GM23338 (cell line): Measurements from ENCODE around the gene IL24. TPM values are rescaled to one million over a fixed set of nuclear protein-coding genes. Genes with fewer than 3 reads are reported as not detected.

Experiments
- ATAC-seq: fragments of 200-7000 bp; cut with Tn5 transposase; 3 replicates; pipeline ENCODE4 v1.9.1; 2020
- DNase-seq: peaks from one replicate; pipeline ENCODE4 v3.0.0-alpha.2; 2015; ENCODE audit warnings: low spot score
- H2AFZ ChIP-seq: fragments of 200-600 bp; sonication (generic); 2 replicates; pipeline ENCODE4 v1.8.0; 2016; ENCODE audit warnings: antibody characterized with exemption, mild to moderate bottlenecking, moderate library complexity
- H3F3A ChIP-seq: fragments of 200-600 bp; sonication (generic); replicated peaks from 2 replicates; pipeline ENCODE4 v1.8.0; 2017; ENCODE audit warnings: antibody characterized with exemption, mixed run types, low read depth
- H3K27ac ChIP-seq: fragments of 200-600 bp; sonication (generic); 2 replicates; pipeline ENCODE4 v1.6.1; 2016; ENCODE audit warnings: low read depth
- H3K27me3 ChIP-seq: fragments of 200-600 bp; sonication (generic); 2 replicates; pipeline ENCODE4 v1.8.0; 2016; ENCODE audit warnings: mild to moderate bottlenecking, mixed run types, moderate library complexity; ENCODE audit not compliant: insufficient read depth
- H3K36me3 ChIP-seq: fragments of 200-600 bp; sonication (generic); 2 replicates; pipeline ENCODE4 v1.8.0; 2016; ENCODE audit warnings: mild to moderate bottlenecking; ENCODE audit not compliant: insufficient read depth
- H3K4me1 ChIP-seq: fragments of 200-600 bp; sonication (generic); 2 replicates; pipeline ENCODE4 v1.8.0; 2016; ENCODE audit warnings: mild to moderate bottlenecking, moderate library complexity; ENCODE audit not compliant: insufficient read depth
- H3K4me2 ChIP-seq: fragments of 200-600 bp; sonication (generic); 2 replicates; pipeline ENCODE4 v1.7.1; 2017; ENCODE audit warnings: mixed run types
- H3K4me3 ChIP-seq: fragments of 200-600 bp; sonication (generic); 2 replicates; pipeline ENCODE4 v1.6.1; 2016; ENCODE audit warnings: mixed run types
- H3K79me2 ChIP-seq: fragments of 200-600 bp; sonication (generic); replicated peaks from 2 replicates; pipeline ENCODE4 v1.8.0; 2017; ENCODE audit warnings: mild to moderate bottlenecking; ENCODE audit not compliant: insufficient read depth
- H3K9me2 ChIP-seq: fragments of 200-600 bp; sonication (generic); 2 replicates; pipeline ENCODE4 v1.8.0; 2017; ENCODE audit not compliant: insufficient read depth
- H4K20me1 ChIP-seq: fragments of 200-600 bp; sonication (generic); replicated peaks from 2 replicates; pipeline ENCODE4 v1.8.0; 2017; ENCODE audit warnings: mild to moderate bottlenecking; ENCODE audit not compliant: insufficient read depth
- H3K27ac Mint-ChIP-seq: 2 replicates; pipeline ENCODE4 v1.8.0; 2020; ENCODE audit warnings: inconsistent platforms, mild to moderate bottlenecking, moderate library complexity, mixed read lengths
- H3K27me3 Mint-ChIP-seq: 3 replicates; pipeline ENCODE4 v1.8.0; 2022; ENCODE audit warnings: low read depth, mild to moderate bottlenecking, moderate library complexity, mixed read lengths, inconsistent platforms; ENCODE audit not compliant: insufficient read depth, poor library complexity
- H3K36me3 Mint-ChIP-seq: 3 replicates; pipeline ENCODE4 v1.8.0; 2021; ENCODE audit warnings: low read depth, mild to moderate bottlenecking, inconsistent platforms, moderate library complexity, mixed read lengths
- H3K4me1 Mint-ChIP-seq: 3 replicates; pipeline ENCODE4 v1.8.0; 2020; ENCODE audit warnings: mild to moderate bottlenecking, inconsistent platforms, mixed read lengths
- H3K4me3 Mint-ChIP-seq: 3 replicates; pipeline ENCODE4 v1.8.0; 2021; ENCODE audit warnings: moderate library complexity, mild to moderate bottlenecking, inconsistent platforms, mixed read lengths
- H3K9me3 Mint-ChIP-seq: 3 replicates; pipeline ENCODE4 v1.8.0; 2020; ENCODE audit warnings: moderate library complexity, mild to moderate bottlenecking, inconsistent platforms, mixed read lengths
- CTCF ChIP-seq, 2 experiments: fragments of 200-600 bp in 1 of 2; sonication (generic) in 1 of 2; conservative IDR thresholded peaks; 2 replicates each; pipeline versions ENCODE4 v1.5.1 to v1.6.1; 2016 to 2017; ENCODE audit warnings: antibody characterized with exemption in 2 of 2, low read depth in 2 of 2, mild to moderate bottlenecking in 2 of 2, moderate library complexity in 1 of 2
- ETS1 ChIP-seq: IDR thresholded peaks from 2 replicates; pipeline ENCODE4 v1.6.1; 2016; ENCODE audit warnings: antibody characterized with exemption
- EZH2 ChIP-seq: fragments of 200-600 bp; sonication (generic); IDR thresholded peaks from one replicate; pipeline ENCODE4 v1.8.0; 2017; ENCODE audit warnings: antibody characterized with exemption, mild to moderate bottlenecking, low read depth; ENCODE audit not compliant: unreplicated experiment
- EZH2phosphoT487 ChIP-seq: fragments of 200-600 bp; sonication (generic); IDR thresholded peaks from one replicate; pipeline ENCODE4 v1.8.1; 2018; ENCODE audit warnings: antibody characterized with exemption; ENCODE audit not compliant: unreplicated experiment
- JUNB ChIP-seq: IDR thresholded peaks from one replicate; pipeline ENCODE4 v1.6.1; 2016; ENCODE audit warnings: antibody characterized with exemption; ENCODE audit not compliant: unreplicated experiment
- NANOG ChIP-seq: IDR thresholded peaks from 2 replicates; pipeline ENCODE4 v1.6.1; 2016; ENCODE audit warnings: antibody characterized with exemption, borderline replicate concordance
- POLR2AphosphoS5 ChIP-seq: IDR thresholded peaks from 2 replicates; pipeline ENCODE4 v1.6.1; 2016; ENCODE audit warnings: antibody characterized with exemption, low read depth
- REST ChIP-seq: IDR thresholded peaks from one replicate; pipeline ENCODE4 v1.6.1; 2018; ENCODE audit warnings: antibody characterized with exemption; ENCODE audit not compliant: unreplicated experiment
- STAT1 ChIP-seq: IDR thresholded peaks from one replicate; pipeline ENCODE4 v1.6.1; 2016; ENCODE audit warnings: antibody characterized with exemption; ENCODE audit not compliant: unreplicated experiment
- ZNF331 ChIP-seq: fragments of 250-450 bp; sonication (Bioruptor Pico); IDR thresholded peaks from 2 replicates; pipeline ENCODE4 v1.5.0; 2020; ENCODE audit warnings: low read depth, mild to moderate bottlenecking, moderate library complexity
- ZNF462 ChIP-seq: fragments of 250-450 bp; sonication (Bioruptor Pico); IDR thresholded peaks from 2 replicates; pipeline ENCODE4 v1.5.0; 2020; ENCODE audit warnings: mild to moderate bottlenecking, moderate library complexity
- long read RNA-seq: library from polyadenylated mRNA; unstranded; transcript quantifications from one replicate; pipeline ENCODE4 v2.0.0, GENCODE V29; 2020; ENCODE audit not compliant: unreplicated experiment
- polyA plus RNA-seq: library from polyadenylated mRNA; unstranded; fragments of >200 nt; fragmentation: Nextera tagmentation; extraction: Ambion mirVana; gene quantifications from 2 replicates; pipeline ENCODE4 v1.2.1, GENCODE V29; 2016
- total RNA-seq: library from RNA; depleted of rRNA; stranded (reverse); fragments of >200 nt; shearing (Covaris generic); gene quantifications from 2 replicates; pipeline ENCODE4 v1.2.3, GENCODE V29; 2014; rRNA removed

The IL24 gene
- total RNA-seq (not detected in 2 replicates), polyA plus RNA-seq (not detected in 2 replicates)
- long read RNA-seq, result 0 reads

GRCh38 chr1:206897175-206897574, at the start of gene IL24:
TSS of gene IL24 (plus strand) at chr1:206897443. CDS start at chr1:206897833, 390 bp downstream.
- no peaks in the 10 kb centered on the region for H3K27me3 ChIP-seq
- Mint-ChIP-seq H3K4me3 (no peak within 1 kb of the TSS; the same call in 2 of the 3 replicates), H3K4me1 (peaks cover 2% of the 10 kb centered on the region; the same call in 2 of the 3 replicates), H3K27ac (no peak within 1 kb of the TSS), H3K27me3 (peaks cover 7% of the 10 kb centered on the region), H3K36me3 (no peaks in the 10 kb centered on the region), H3K9me3 (no peaks in the 10 kb centered on the region)
- 0 out of 2 replicates have a peak, but pooled peaks cover 6% of the 10 kb centered on the region for H3K9me2 ChIP-seq
- no peaks in the 10 kb centered on the region for H3K79me2 ChIP-seq
- no peaks in the 10 kb centered on the region for H4K20me1 ChIP-seq
- H3K4me3 ChIP-seq, result no peak within 1 kb of the TSS
- no peaks in the 10 kb centered on the region for H3K4me1 ChIP-seq
- ATAC-seq (no peak), DNase-seq (no peak)
- 0 out of 2 replicates have a peak within 1 kb of the TSS, but pooled peaks have one; percentile 43 for H2AFZ ChIP-seq
- H3K36me3 ChIP-seq, result no peaks in the 10 kb centered on the region
- TF ChIP-seq EZH2phosphoT487 (no peak), ZNF331 (CRISPR knock-in tag) (no peak), ETS1 (no peak), CTCF (conservative IDR thresholded peaks at IDR 0.05; ENCODE audit: low read depth in 2 of 2) (no peak), EZH2 (no peak), JUNB (no peak), NANOG (no peak), REST (no peak), ZNF462 (CRISPR knock-in tag) (no peak), STAT1 (no peak), POLR2AphosphoS5 (no peak)
- H3K4me2 ChIP-seq, result no peak within 1 kb of the TSS
- H3K27ac ChIP-seq, result no peak within 1 kb of the TSS
- no peaks in the 10 kb centered on the region for H3F3A ChIP-seq
